Measurements from ENCODE around the gene GFOD2. TPM values are rescaled to one million over a fixed set of nuclear protein-coding genes. Genes with fewer than 3 reads are reported as not detected.

GFOD2 gene
- total RNA-seq, 4 donors from 2014 or later: 9.1 to 24.2 (median 20.8) TPM

- TF ChIP-seq, protein P1, sequence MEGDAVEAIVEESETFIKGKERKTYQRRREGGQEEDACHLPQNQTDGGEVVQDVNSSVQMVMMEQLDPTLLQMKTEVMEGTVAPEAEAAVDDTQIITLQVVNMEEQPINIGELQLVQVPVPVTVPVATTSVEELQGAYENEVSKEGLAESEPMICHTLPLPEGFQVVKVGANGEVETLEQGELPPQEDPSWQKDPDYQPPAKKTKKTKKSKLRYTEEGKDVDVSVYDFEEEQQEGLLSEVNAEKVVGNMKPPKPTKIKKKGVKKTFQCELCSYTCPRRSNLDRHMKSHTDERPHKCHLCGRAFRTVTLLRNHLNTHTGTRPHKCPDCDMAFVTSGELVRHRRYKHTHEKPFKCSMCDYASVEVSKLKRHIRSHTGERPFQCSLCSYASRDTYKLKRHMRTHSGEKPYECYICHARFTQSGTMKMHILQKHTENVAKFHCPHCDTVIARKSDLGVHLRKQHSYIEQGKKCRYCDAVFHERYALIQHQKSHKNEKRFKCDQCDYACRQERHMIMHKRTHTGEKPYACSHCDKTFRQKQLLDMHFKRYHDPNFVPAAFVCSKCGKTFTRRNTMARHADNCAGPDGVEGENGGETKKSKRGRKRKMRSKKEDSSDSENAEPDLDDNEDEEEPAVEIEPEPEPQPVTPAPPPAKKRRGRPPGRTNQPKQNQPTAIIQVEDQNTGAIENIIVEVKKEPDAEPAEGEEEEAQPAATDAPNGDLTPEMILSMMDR (IDR thresholded peaks at IDR 0.05): no peak
- TF ChIP-seq POLR2AphosphoS5 (IDR thresholded peaks at IDR 0.05) (no peak), EP300 (IDR thresholded peaks at IDR 0.05) (no peak), POLR2A (IDR thresholded peaks at IDR 0.05; ENCODE audit: low read depth) (no peak)
- 95% methylated on average over 5 of the region's 5 CpGs for WGBS
- peaks cover 0 to 48% (median 25%) of the 10 kb centered on the region in 4 donors for H3K36me3 ChIP-seq
- intact Hi-C loops (cut with DNase I): no loop called here
- H3K4me1 ChIP-seq: peaks cover 0 to 4% (median 2%) of the 10 kb centered on the region in 4 donors
- H3K27ac ChIP-seq (replicated peaks in 1 of 4): no peak overlapping the region
- no peaks in the 10 kb centered on the region for H3K9me3 ChIP-seq
- H3K4me3 ChIP-seq: no peak overlapping the region
- no peaks in the 10 kb centered on the region for H3K27me3 ChIP-seq
- no peak for DNase-seq (ENCODE audit: extremely low spot score)
Observed at GRCh38 chr16:67763066-67763465, 44.0 kb upstream of the GFOD2 start.

DNA sequence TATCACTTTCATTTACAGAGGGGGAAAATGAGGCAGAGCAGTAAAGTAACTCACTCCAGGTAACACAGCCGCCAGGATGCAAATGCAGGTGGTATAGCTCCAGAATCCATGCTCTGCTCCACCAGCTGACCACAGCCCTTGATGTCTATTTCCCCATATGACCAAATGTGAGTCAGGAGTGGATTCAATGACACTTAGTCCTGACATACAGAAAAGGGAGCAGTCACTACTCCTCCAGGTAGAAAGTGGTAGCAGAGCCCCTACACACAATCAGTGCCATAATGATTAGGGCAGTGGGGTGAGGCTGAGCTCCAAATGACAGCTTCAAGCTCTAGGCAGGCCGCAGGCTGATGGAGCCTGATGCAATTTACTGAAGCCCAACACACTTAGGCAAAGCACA is 43.3 kb upstream of the GFOD2 start:
- WGBS: 100% methylated on average over 2 of the region's 2 CpGs
- H3K27me3 ChIP-seq: no peaks in the 10 kb centered on the region
- no peak for TF ChIP-seq POLR2AphosphoS5 (IDR thresholded peaks at IDR 0.05)
- no peak for TF ChIP-seq POLR2A (IDR thresholded peaks at IDR 0.05; ENCODE audit: low read depth)
- no peak for TF ChIP-seq EP300 (IDR thresholded peaks at IDR 0.05)
- TF ChIP-seq, protein P1 (IDR thresholded peaks at IDR 0.05): no peak
- no peaks in the 10 kb centered on the region for H3K9me3 ChIP-seq
- no peak overlapping the region for H3K4me3 ChIP-seq
- intact Hi-C loops (cut with DNase I): no loop called here
- H3K4me1 ChIP-seq: peaks cover 0 to 4% (median 2%) of the 10 kb centered on the region in 4 donors
- no peak overlapping the region for H3K27ac ChIP-seq (replicated peaks in 1 of 4)
- H3K36me3 ChIP-seq: peaks cover 0 to 54% (median 28%) of the 10 kb centered on the region in 4 donors
- no peak for DNase-seq (ENCODE audit: extremely low spot score)

DNA sequence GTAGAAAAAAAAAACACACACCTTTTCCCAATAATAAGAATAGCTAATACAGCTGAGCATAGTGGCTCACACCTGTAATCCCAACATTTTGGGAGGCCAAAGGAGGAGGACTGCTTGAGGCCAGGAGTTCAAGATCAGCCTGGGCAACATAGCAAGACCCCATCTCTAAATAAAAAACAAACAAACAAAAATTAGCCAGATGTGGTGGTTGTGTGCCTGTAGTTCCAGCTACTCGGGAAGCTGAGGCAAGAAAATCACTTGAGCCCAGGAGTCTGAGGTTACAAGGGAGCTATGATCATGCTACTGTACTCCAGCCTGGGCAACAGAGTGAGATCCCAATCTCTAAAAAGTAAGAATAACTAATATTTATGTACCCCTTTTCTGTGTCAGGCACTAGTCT is 42.8 kb upstream of the GFOD2 start:
- Histone ChIP-seq H3K4me3 (no peak overlapping the region), H3K36me3 (peaks cover 0 to 57% (median 30%) of the 10 kb centered on the region in 4 donors), H3K9me3 (no peaks in the 10 kb centered on the region), H3K27ac (replicated peaks in 1 of 4) (no peak overlapping the region), H3K27me3 (no peaks in the 10 kb centered on the region), H3K4me1 (peaks cover 0 to 4% (median 2%) of the 10 kb centered on the region in 4 donors)
- TF ChIP-seq POLR2AphosphoS5 (IDR thresholded peaks at IDR 0.05) (no peak), POLR2A (IDR thresholded peaks at IDR 0.05; ENCODE audit: low read depth) (no peak), EP300 (IDR thresholded peaks at IDR 0.05) (no peak)
- TF ChIP-seq, protein P1 (IDR thresholded peaks at IDR 0.05): no peak
- intact Hi-C loops (cut with DNase I): no loop called here
- WGBS: 93% methylated on average over 1 of the region's 1 CpG
- DNase-seq (ENCODE audit: extremely low spot score): no peak

DNA sequence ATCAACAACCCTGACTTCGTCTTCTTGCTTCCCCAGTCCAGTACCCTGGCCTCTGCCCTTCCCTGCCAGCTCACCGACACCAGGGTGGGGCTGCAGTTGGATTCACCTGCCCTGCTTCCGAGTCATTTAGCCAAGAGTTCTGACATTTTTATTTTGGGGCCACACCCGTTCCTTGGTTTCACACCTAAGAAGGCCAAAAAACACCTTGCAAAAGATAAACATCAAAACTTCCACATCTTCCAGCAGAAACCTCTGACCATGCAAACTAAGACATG is 41.8 kb upstream of the GFOD2 start:
- Histone ChIP-seq H3K4me1 (peaks cover 0 to 4% (median 2%) of the 10 kb centered on the region in 4 donors), H3K9me3 (no peaks in the 10 kb centered on the region), H3K4me3 (no peak overlapping the region), H3K36me3 (peaks cover 0 to 50% (median 25%) of the 10 kb centered on the region in 4 donors), H3K27ac (replicated peaks in 1 of 4) (no peak overlapping the region), H3K27me3 (no peaks in the 10 kb centered on the region)
- DNase-seq (ENCODE audit: extremely low spot score): no peak
- intact Hi-C loops (cut with DNase I): no loop called here
- 83% methylated on average over 4 of the region's 4 CpGs for WGBS
- TF ChIP-seq POLR2A (IDR thresholded peaks at IDR 0.05; ENCODE audit: low read depth): no peak
- no peak for TF ChIP-seq POLR2AphosphoS5 (IDR thresholded peaks at IDR 0.05)
- no peak for TF ChIP-seq EP300 (IDR thresholded peaks at IDR 0.05)
- TF ChIP-seq, protein P1 (IDR thresholded peaks at IDR 0.05): no peak
